ENCODE results near the gene CHRNE. TPM values are rescaled to one million over a fixed set of nuclear protein-coding genes. Genes with fewer than 3 reads are reported as not detected.
A peak's percentile ranks its signal among the peaks of the same experiment; 100 is the strongest.
"Not testable (repeated sequence)": the region's sequence is repeated elsewhere in the genome, so short reads cannot be mapped to it uniquely, and the experiment has no call there.

Gene CHRNE
- total RNA-seq, 6 experiments from 2014 or later: 1.4 to 2.9 (median 2.0) TPM

GRCh38 chr17:4908711-4909496 lies 6.0 kb upstream of the CHRNE start:
- H3K27ac ChIP-seq: peak overlapping the region in 2 of 3 donors; percentile 42 to 57
- no peak for TF ChIP-seq POLR2A (IDR thresholded peaks at IDR 0.05)
- peak; percentile 88 to 96 (median 91) for TF ChIP-seq CTCF (IDR thresholded peaks at IDR 0.05)
- no peaks in the 10 kb centered on the region for H3K9me3 ChIP-seq
- no peak overlapping the region for H3K4me3 ChIP-seq
- peak; percentile 94 to 99 (median 96) for ATAC-seq
- intact Hi-C loops (cut with DNase I): no loop called here
- H3K4me1 ChIP-seq: peaks cover 0 to 12% (median 5%) of the 10 kb centered on the region in 4 donors
- 10% methylated on average over 15 of the region's 20 CpGs for WGBS (ENCODE audit: insufficient coverage, low coverage, low lambda C conversion rate, missing lambda C conversion rate)
- H3K27me3 ChIP-seq: no peaks in the 10 kb centered on the region
- peak; percentile 90 to 91 (median 91) for DNase-seq
- no peaks in the 10 kb centered on the region for H3K36me3 ChIP-seq

GRCh38 chr17:4908301-4908700 lies 5.4 kb upstream of the CHRNE start:
- Histone ChIP-seq H3K9me3 (no peaks in the 10 kb centered on the region), H3K4me1 (peaks cover 0 to 12% (median 4%) of the 10 kb centered on the region in 4 donors), H3K27me3 (no peaks in the 10 kb centered on the region), H3K27ac (peak overlapping the region in 1 of 3 donors; percentile 19), H3K36me3 (no peaks in the 10 kb centered on the region), H3K4me3 (no peak overlapping the region)
- DNase-seq (peak in 1 of 3 donors; percentile 57), ATAC-seq (peak in 3 of 4 donors; percentile 54 to 71 (median 60))
- WGBS (ENCODE audit: insufficient coverage, low coverage, low lambda C conversion rate, missing lambda C conversion rate): 33% methylated on average over 2 of the region's 10 CpGs
- TF ChIP-seq POLR2A (IDR thresholded peaks at IDR 0.05) (peak; percentile 62), CTCF (IDR thresholded peaks at IDR 0.05) (no peak)
- intact Hi-C loops (cut with DNase I): no loop called here

- H3K4me3 ChIP-seq; H3K27ac ChIP-seq; intact Hi-C loops (cut with DNase I); DNase-seq; H3K27me3 ChIP-seq; H3K9me3 ChIP-seq; ATAC-seq; H3K36me3 ChIP-seq: not testable (repeated sequence)
- peaks cover 0 to 14% (median 6%) of the 10 kb centered on the region in 4 donors for H3K4me1 ChIP-seq
These were observed 3.7 kb upstream of the CHRNE start for GRCh38 chr17:4906642-4907041.

GRCh38 chr17:4902540-4902939 lies 358 bp downstream of the CHRNE start:
- intact Hi-C loops (cut with DNase I): loop anchor here in 1 of 2 donors (5.0 kb wide), 1 partner anchor 160 kb away; no protein-coding TSS in a partner anchor
- WGBS (ENCODE audit: insufficient coverage, low coverage, low lambda C conversion rate, missing lambda C conversion rate): 40% methylated on average over 4 of the region's 8 CpGs
- DNase-seq: peak in 1 of 3 donors; percentile 53
- Histone ChIP-seq H3K27me3 (no peaks in the 10 kb centered on the region), H3K4me1 (peaks cover 0 to 27% (median 13%) of the 10 kb centered on the region in 4 donors), H3K9me3 (no peaks in the 10 kb centered on the region), H3K4me3 (no peak overlapping the region), H3K27ac (peak overlapping the region in 1 of 3 donors; percentile 75), H3K36me3 (no peaks in the 10 kb centered on the region)
- no peak for ATAC-seq
- TF ChIP-seq CTCF (IDR thresholded peaks at IDR 0.05) (no peak), POLR2A (IDR thresholded peaks at IDR 0.05) (no peak)
